Endometrial microvascular endothelial cells (primary cell): ENCODE data around the gene DRICH1. TPM values are rescaled to one million over a fixed set of nuclear protein-coding genes. Genes with fewer than 3 reads are reported as not detected.
"Not testable (repeated sequence)": the region's sequence is repeated elsewhere in the genome, so short reads cannot be mapped to it uniquely, and the experiment has no call there.

ENCODE experiments used
- in situ Hi-C: cut with HindIII; loops from 2 replicates; pipeline ENCODE4 v1.10.0; 2017; ENCODE audit warnings: low sequenced_read_pairs, low pct_unique_long_range_greater_than_20kb; ENCODE audit errors: inconsistent ontology term
- total RNA-seq: library from RNA; depleted of rRNA; stranded (reverse); fragments of >200 nt; gene quantifications from one replicate; pipeline ENCODE4 v1.2.3, GENCODE V29; 2015; ENCODE audit errors: inconsistent ontology term

The DRICH1 gene
- total RNA-seq, 1 donor from 2014 or later: not detected

GRCh38 chr22:23652711-23653110, 20.6 kb upstream of the DRICH1 start:
- in situ Hi-C loops: no loop called here

- in situ Hi-C loops: no loop called here
These were observed 20.2 kb upstream of the DRICH1 start for GRCh38 chr22:23652286-23652685.

GRCh38 chr22:23651676-23652075, 19.6 kb upstream of the DRICH1 start:
- in situ Hi-C loops: no loop called here

GRCh38 chr22:23649071-23649501, 17.0 kb upstream of the DRICH1 start:
- in situ Hi-C loops: no loop called here

GRCh38 chr22:23646526-23646925, 14.4 kb upstream of the DRICH1 start:
- in situ Hi-C loops: not testable (repeated sequence)

- in situ Hi-C loops: not testable (repeated sequence)
These were observed 8.1 kb upstream of the DRICH1 start for GRCh38 chr22:23640206-23640605.

- in situ Hi-C loops: no loop called here
These were observed 7.5 kb upstream of the DRICH1 start for GRCh38 chr22:23639661-23640060.

GRCh38 chr22:23638611-23639010, 6.5 kb upstream of the DRICH1 start:
- in situ Hi-C loops: no loop called here

GRCh38 chr22:23635291-23635690, 3.2 kb upstream of the DRICH1 start:
- in situ Hi-C loops: not testable (repeated sequence)

GRCh38 chr22:23628056-23628743, 3.9 kb downstream of the DRICH1 start:
- in situ Hi-C loops: not testable (repeated sequence)

- in situ Hi-C loops: not testable (repeated sequence)
These were observed 4.6 kb downstream of the DRICH1 start for GRCh38 chr22:23627401-23628055.

- in situ Hi-C loops: no loop called here
These were observed 5.7 kb downstream of the DRICH1 start for GRCh38 chr22:23626286-23626975.

GRCh38 chr22:23622634-23623033, 9.5 kb downstream of the DRICH1 start:
- in situ Hi-C loops: no loop called here

- in situ Hi-C loops: not testable (repeated sequence)
These were observed 10.2 kb downstream of the DRICH1 start for GRCh38 chr22:23621916-23622315.

- in situ Hi-C loops: no loop called here
These were observed 10.9 kb downstream of the DRICH1 start for GRCh38 chr22:23621082-23621780.

- in situ Hi-C loops: no loop called here
These were observed 18.7 kb downstream of the DRICH1 start for GRCh38 chr22:23613193-23613972.

- in situ Hi-C loops: no loop called here
These were observed 21.9 kb downstream of the DRICH1 start for GRCh38 chr22:23609983-23610781.

- in situ Hi-C loops: no loop called here
These were observed 23.5 kb downstream of the DRICH1 start for GRCh38 chr22:23608583-23608982.
